ENCODE measurements around the gene MOK. TPM values are rescaled to one million over a fixed set of nuclear protein-coding genes. Genes with fewer than 3 reads are reported as not detected.

Gene MOK
- total RNA-seq, 1 donor from 2014 or later = 38.7 TPM

DNA sequence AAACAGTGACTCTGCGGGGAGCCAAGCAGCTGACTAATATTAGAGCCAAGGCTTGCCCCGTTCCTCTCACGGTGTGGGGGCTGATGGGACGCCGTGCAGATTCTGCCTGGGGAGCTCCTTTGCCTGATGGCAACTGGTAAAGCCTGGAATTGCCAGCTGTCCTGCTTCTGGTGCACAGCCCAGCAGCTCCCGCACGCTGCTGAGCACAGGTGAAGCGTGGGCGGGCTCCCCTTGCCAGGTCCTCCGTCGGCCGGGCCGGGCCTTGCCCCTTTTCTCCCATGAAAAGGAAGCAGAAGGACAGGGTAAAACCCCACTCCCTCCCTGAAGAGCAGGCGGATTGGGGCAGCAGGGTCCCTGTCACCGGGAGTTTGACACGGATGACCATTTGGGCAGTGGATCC is 86.3 kb downstream of the MOK start:
- no peak for DNase-seq (ENCODE audit: low spot score, unreplicated experiment)
- Mint-ChIP-seq H3K4me3 (ENCODE audit: low read depth) (no peak overlapping the region), H3K27ac (no peak overlapping the region), H3K9me3 (ENCODE audit: low read depth) (no peaks in the 10 kb centered on the region), H3K27me3 (no peaks in the 10 kb centered on the region), H3K36me3 (ENCODE audit: insufficient read depth) (peaks cover 4% of the 10 kb centered on the region), H3K4me1 (ENCODE audit: low read depth) (peaks cover 2% of the 10 kb centered on the region)
- TF ChIP-seq CTCF (IDR thresholded peaks at IDR 0.05; ENCODE audit: unreplicated experiment) = no peak

DNA sequence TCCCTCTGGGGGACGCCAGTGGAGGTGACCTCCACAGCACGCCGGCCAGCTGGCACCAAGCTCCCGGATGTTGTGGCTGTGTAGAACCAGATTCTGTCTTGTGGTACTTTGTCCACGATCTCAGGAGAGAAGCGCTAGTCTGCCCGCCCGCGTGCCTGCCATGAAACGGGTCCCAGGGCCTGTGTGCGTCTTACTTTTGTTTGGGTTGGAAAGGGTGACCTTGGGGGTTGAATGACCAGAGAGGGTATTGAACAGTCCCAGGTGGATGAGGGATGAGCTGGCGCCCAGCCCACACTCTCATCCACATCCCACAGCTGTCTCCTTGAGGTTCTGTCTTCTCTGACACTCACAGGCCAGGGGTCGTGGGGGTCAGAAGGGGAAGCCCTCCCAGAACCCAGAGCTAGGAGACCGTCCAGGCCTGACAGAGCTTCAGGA is 87.0 kb downstream of the MOK start:
- no peak for DNase-seq (ENCODE audit: low spot score, unreplicated experiment)
- Mint-ChIP-seq H3K36me3 (ENCODE audit: insufficient read depth) (peaks cover 3% of the 10 kb centered on the region), H3K27ac (no peak overlapping the region), H3K27me3 (no peaks in the 10 kb centered on the region), H3K4me3 (ENCODE audit: low read depth) (no peak overlapping the region), H3K4me1 (ENCODE audit: low read depth) (peaks cover 2% of the 10 kb centered on the region), H3K9me3 (ENCODE audit: low read depth) (no peaks in the 10 kb centered on the region)
- TF ChIP-seq CTCF (IDR thresholded peaks at IDR 0.05; ENCODE audit: unreplicated experiment) = no peak

DNA sequence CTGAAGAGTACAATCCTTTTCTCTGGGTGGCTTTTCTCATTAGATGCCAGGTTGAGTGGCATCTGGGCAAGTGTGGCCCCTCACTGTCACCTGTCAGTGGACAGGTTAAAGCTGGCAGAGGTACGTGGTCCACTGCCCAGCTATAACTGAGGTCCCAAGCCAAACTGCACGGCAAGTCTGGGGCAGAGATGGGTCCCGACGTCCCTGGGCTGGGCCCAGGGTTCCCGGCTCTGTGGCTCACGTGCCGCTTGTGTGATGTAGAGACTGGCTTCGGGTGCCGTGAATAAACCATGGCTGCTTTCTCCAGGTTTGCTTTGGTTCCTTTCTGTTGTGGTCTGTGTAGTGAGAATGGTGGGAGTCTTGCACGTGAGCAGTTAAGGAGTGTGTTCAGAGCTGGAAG is 87.6 kb downstream of the MOK start:
- H3K9me3 Mint-ChIP-seq (ENCODE audit: low read depth) = no peaks in the 10 kb centered on the region
- DNase-seq (ENCODE audit: low spot score, unreplicated experiment) = no peak
- H3K4me3 Mint-ChIP-seq (ENCODE audit: low read depth) = no peak overlapping the region
- peaks cover 2% of the 10 kb centered on the region for H3K4me1 Mint-ChIP-seq (ENCODE audit: low read depth)
- H3K27me3 Mint-ChIP-seq = no peaks in the 10 kb centered on the region
- no peak for TF ChIP-seq CTCF (IDR thresholded peaks at IDR 0.05; ENCODE audit: unreplicated experiment)
- H3K36me3 Mint-ChIP-seq (ENCODE audit: insufficient read depth) = peaks cover 3% of the 10 kb centered on the region
- H3K27ac Mint-ChIP-seq = peak overlapping the region; percentile 5

DNA sequence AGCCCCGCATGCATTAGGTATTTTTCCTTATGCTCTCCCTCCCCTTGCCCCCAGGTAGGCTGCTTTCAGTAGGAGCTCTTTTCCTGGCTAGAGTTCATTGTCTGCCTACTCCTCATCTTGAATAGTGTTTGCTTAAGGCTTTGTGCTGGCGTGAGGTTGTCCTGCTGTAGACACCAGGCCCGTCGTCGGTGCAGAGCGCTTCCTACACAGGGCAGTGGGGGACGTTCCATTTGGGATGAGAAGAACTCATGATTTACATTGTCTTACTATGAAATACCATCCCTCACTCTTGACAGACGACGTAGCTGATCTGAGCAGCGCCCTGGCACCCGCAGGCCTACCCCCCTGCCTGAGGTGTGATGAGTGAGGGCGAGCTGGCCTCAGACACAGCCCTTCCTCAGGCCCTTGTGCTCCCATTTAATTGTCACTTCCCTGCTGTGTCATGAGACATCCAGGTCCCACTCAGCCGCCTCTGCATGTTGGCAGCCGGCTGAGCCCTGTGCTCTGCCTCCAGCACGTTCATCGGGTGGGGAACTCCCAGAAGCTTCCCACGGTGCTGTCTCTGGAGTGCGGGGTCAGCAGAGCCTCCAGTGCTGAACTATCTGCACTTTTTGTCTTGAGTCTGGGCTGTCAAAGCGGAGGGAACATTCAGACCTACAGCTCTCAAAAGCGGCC is 89.3 kb downstream of the MOK start:
- H3K27ac Mint-ChIP-seq = no peak overlapping the region
- peaks cover 2% of the 10 kb centered on the region for H3K4me1 Mint-ChIP-seq (ENCODE audit: low read depth)
- TF ChIP-seq CTCF (IDR thresholded peaks at IDR 0.05; ENCODE audit: unreplicated experiment) = no peak
- no peaks in the 10 kb centered on the region for H3K27me3 Mint-ChIP-seq
- no peak overlapping the region for H3K4me3 Mint-ChIP-seq (ENCODE audit: low read depth)
- H3K9me3 Mint-ChIP-seq (ENCODE audit: low read depth) = no peaks in the 10 kb centered on the region
- peaks cover 3% of the 10 kb centered on the region for H3K36me3 Mint-ChIP-seq (ENCODE audit: insufficient read depth)
- DNase-seq (ENCODE audit: low spot score, unreplicated experiment) = no peak

DNA sequence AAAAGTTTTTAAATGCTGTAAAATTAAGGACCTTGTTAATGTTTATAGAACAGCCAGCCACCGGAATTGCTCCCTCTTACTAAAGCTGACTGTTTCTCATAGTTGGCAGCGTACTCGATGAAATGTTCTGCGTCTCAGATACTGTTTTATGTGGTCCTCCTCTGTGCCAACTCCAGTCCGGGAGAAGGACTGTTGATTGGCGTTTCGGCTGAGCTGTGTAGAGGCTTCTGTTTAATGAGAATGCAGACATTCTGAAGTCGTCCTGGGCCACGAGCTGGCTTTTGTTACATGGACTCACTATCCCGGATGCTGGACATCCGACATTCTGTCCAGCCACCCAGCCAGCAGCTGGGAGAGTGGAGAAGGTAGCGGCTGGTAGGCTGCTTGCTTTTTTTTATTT is 89.9 kb downstream of the MOK start:
- Mint-ChIP-seq H3K27ac (no peak overlapping the region), H3K9me3 (ENCODE audit: low read depth) (no peaks in the 10 kb centered on the region), H3K27me3 (no peaks in the 10 kb centered on the region), H3K4me3 (ENCODE audit: low read depth) (no peak overlapping the region), H3K36me3 (ENCODE audit: insufficient read depth) (peaks cover 4% of the 10 kb centered on the region), H3K4me1 (ENCODE audit: low read depth) (peaks cover 2% of the 10 kb centered on the region)
- no peak for DNase-seq (ENCODE audit: low spot score, unreplicated experiment)
- no peak for TF ChIP-seq CTCF (IDR thresholded peaks at IDR 0.05; ENCODE audit: unreplicated experiment)

All from progenitor cell of endocrine pancreas (in vitro differentiated cells).